ENCODE data around the gene TGFBI. TPM values are rescaled to one million over a fixed set of nuclear protein-coding genes. Genes with fewer than 3 reads are reported as not detected.

The TGFBI gene
- total RNA-seq = 100 to 1,000 TPM in 3 of 6 donors, 10 to 100 TPM in 3; 51.0 to 189 (median 126) TPM

DNA sequence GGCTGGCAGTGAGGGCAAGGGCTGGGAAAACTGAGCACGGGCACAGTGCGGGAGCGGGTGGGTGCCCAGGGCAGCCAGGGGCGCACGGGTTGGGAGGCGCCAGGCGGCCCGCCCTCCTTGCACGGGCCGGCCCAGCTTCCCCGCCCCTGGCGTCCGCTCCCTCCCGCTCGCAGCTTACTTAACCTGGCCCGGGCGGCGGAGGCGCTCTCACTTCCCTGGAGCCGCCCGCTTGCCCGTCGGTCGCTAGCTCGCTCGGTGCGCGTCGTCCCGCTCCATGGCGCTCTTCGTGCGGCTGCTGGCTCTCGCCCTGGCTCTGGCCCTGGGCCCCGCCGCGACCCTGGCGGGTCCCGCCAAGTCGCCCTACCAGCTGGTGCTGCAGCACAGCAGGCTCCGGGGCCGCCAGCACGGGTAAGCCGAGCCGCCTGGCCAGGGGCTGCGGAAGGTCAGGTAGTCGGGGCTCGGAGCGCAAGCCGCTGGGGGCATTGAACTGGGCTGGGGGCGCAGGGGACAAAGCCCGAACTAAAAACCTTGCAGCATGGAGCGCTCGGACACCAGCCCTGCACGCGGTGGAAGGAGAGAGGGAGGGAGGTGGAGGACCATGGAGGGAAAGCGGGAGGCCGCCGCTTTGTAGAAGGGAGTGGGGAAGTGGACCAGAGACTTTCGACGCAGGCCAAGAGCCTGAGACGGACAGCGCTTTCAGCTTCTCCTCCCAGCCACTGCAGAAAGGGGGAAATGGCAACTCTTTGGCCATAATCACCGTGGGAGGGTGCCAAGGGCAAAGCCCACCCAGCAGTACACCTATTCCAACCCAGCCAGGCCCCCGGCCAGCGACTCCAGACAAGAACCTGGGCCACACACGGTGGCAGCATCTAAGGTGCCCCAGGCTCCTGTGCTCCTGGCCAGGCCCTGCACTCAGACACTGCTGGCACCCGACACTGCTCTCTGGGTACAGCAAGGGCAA, at the start of gene TGFBI:
TGFBI (plus strand) TSS at position 207 of the 961 bp plus-strand sequence; CDS start at position 275, 68 bp downstream.
- Histone ChIP-seq H3K9me3 (no peaks in the 10 kb centered on the region), H3K36me3 (no peaks in the 10 kb centered on the region), H3K27me3 (no peaks in the 10 kb centered on the region), H3K27ac (peak within 1 kb of the TSS; percentile 23 to 77 (median 58)), H3K4me1 (peaks cover 17 to 29% (median 19%) of the 10 kb centered on the region in 4 donors), H3K4me3 (peak within 1 kb of the TSS; percentile 18 to 63 (median 54))
- ATAC-seq (ENCODE audit: low FRiP score in 2 of 2) (peak; percentile 83 to 92), DNase-seq (peak; percentile 70 to 93)
- WGBS, 2 donors = 16 to 23% methylated on average over 23 to 60 of the region's 68 CpGs
- TF ChIP-seq, protein P1, sequence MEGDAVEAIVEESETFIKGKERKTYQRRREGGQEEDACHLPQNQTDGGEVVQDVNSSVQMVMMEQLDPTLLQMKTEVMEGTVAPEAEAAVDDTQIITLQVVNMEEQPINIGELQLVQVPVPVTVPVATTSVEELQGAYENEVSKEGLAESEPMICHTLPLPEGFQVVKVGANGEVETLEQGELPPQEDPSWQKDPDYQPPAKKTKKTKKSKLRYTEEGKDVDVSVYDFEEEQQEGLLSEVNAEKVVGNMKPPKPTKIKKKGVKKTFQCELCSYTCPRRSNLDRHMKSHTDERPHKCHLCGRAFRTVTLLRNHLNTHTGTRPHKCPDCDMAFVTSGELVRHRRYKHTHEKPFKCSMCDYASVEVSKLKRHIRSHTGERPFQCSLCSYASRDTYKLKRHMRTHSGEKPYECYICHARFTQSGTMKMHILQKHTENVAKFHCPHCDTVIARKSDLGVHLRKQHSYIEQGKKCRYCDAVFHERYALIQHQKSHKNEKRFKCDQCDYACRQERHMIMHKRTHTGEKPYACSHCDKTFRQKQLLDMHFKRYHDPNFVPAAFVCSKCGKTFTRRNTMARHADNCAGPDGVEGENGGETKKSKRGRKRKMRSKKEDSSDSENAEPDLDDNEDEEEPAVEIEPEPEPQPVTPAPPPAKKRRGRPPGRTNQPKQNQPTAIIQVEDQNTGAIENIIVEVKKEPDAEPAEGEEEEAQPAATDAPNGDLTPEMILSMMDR (IDR thresholded peaks at IDR 0.05) = peak in 1 of 6 experiments; percentile 12
- TF ChIP-seq POLR2AphosphoS5 (IDR thresholded peaks at IDR 0.05) (peak in 1 of 2 donors; percentile 80), EP300 (IDR thresholded peaks at IDR 0.05) (no peak), POLR2A (IDR thresholded peaks at IDR 0.05) (peak in 1 of 4 donors; percentile 77)

DNA sequence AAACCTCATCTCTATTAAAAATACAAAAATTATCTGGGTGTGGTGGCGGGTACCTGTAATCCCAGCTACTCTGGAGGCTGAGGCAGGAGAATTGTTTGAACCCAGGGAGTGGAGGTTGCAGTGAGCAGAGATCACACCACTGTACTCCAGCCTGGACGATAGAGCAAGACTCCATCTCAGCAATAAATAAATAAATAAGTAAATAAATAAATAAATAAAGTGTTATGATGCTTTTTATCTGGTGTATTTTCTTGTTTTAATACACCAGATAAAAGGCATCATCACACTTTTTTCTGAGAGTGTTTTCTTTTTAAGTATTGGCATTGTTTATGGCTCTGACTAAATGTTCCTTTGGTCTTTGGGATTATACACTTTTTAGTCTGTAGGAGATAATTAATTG, 49.8 kb upstream of the TGFBI start:
- H3K36me3 ChIP-seq = no peaks in the 10 kb centered on the region
- H3K9me3 ChIP-seq = no peaks in the 10 kb centered on the region
- TF ChIP-seq EP300 (IDR thresholded peaks at IDR 0.05) (no peak), POLR2AphosphoS5 (IDR thresholded peaks at IDR 0.05) (no peak)
- TF ChIP-seq, protein P1 (IDR thresholded peaks at IDR 0.05) = no peak
- no peak for DNase-seq
- no peak overlapping the region for H3K27ac ChIP-seq
- 83 to 95% methylated on average over 2 of the region's 2 CpGs for WGBS, 2 donors
- no peak for ATAC-seq (ENCODE audit: low FRiP score in 2 of 2)
- H3K27me3 ChIP-seq = no peaks in the 10 kb centered on the region
- H3K4me1 ChIP-seq = peaks cover 0 to 6% (median 2%) of the 10 kb centered on the region in 4 donors
- H3K4me3 ChIP-seq = no peak overlapping the region

DNA sequence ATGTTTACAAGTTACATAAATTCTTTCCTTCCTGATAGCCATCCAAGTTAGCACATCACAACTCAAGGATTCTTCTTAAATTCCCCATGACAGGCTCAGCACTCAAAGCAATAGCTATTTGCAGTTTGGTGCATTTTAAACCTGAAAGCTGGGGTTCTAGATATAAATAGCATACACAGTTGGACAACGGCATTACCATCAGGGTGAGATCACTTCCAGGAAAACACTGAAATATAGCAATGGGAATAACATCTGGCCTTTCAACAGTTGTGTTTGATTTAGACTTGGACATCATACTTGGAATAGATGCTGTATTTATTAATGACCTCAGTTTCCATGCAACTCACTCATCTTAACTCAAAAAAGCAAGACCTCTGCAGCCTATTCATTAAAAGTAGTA, 49.3 kb upstream of the TGFBI start:
- Histone ChIP-seq H3K27ac (no peak overlapping the region), H3K27me3 (no peaks in the 10 kb centered on the region), H3K9me3 (no peaks in the 10 kb centered on the region), H3K4me1 (peaks cover 0 to 6% (median 2%) of the 10 kb centered on the region in 4 donors), H3K4me3 (no peak overlapping the region), H3K36me3 (no peaks in the 10 kb centered on the region)
- 38 to 54% methylated on average over 1 of the region's 1 CpG for WGBS, 2 donors
- no peak for DNase-seq
- TF ChIP-seq EP300 (IDR thresholded peaks at IDR 0.05) (no peak), POLR2A (IDR thresholded peaks at IDR 0.05) (no peak), POLR2AphosphoS5 (IDR thresholded peaks at IDR 0.05) (no peak)
- TF ChIP-seq, protein P1 (IDR thresholded peaks at IDR 0.05) = no peak
- peak in 1 of 2 donors; percentile 84 for ATAC-seq (ENCODE audit: low FRiP score in 2 of 2)

DNA sequence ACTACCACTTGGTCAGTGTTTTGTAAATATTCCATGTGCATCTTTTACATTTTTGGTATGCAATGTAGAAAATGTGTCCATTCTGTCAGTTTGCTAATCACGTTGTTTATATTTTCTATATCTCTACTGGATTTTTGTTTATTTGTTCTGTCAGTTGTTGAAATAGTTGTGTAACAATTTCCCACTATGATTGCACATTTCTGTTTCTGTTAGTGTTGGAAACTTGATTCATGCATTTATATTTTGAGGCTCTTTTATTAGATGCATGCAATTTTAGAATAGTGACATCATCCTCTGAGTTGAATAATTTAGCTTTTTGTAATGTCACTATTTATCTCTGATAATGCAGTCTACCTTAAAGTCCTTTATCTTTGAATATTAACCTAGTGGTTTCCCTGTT, 48.2 kb upstream of the TGFBI start:
- DNase-seq (no peak), ATAC-seq (ENCODE audit: low FRiP score in 2 of 2) (no peak)
- H3K36me3 ChIP-seq = no peaks in the 10 kb centered on the region
- H3K9me3 ChIP-seq = no peaks in the 10 kb centered on the region
- 63 to 84% methylated on average over 1 of the region's 1 CpG for WGBS, 2 donors
- no peak overlapping the region for H3K27ac ChIP-seq
- peaks cover 0 to 6% (median 2%) of the 10 kb centered on the region in 4 donors for H3K4me1 ChIP-seq
- no peak for TF ChIP-seq EP300 (IDR thresholded peaks at IDR 0.05)
- no peak for TF ChIP-seq POLR2A (IDR thresholded peaks at IDR 0.05)
- TF ChIP-seq POLR2AphosphoS5 (IDR thresholded peaks at IDR 0.05) = no peak
- TF ChIP-seq, protein P1 (IDR thresholded peaks at IDR 0.05) = no peak
- H3K27me3 ChIP-seq = no peaks in the 10 kb centered on the region
- H3K4me3 ChIP-seq = no peak overlapping the region

Data from upper lobe of left lung (tissue), 6 donors.